Kidney (tissue), 14 donors: Measurements from ENCODE around the gene PLCB1. TPM values are rescaled to one million over a fixed set of nuclear protein-coding genes. Genes with fewer than 3 reads are reported as not detected.
"Not testable (repeated sequence)": the region's sequence is repeated elsewhere in the genome, so short reads cannot be mapped to it uniquely, and the experiment has no call there.

Experiments
- DNase-seq, 5 donors: peaks; one replicate each; pipeline ENCODE4 v3.0.0-alpha.2; 2013 to 2020
- FAIRE-seq: peaks from 2 replicates; lab custom pipeline; 2012; peaks lifted over from hg19 to GRCh38; lab: Jason Lieb, UNC
- H3K27ac ChIP-seq, 2 donors: one replicate each; pipeline ENCODE4 v1.7.0; 2013; ENCODE audit warnings: low read depth in 2 of 2, low read length in 2 of 2, inconsistent platforms in 1 of 2
- H3K27me3 ChIP-seq: one replicate; pipeline ENCODE4 v1.7.1; 2013; ENCODE audit warnings: low read length, inconsistent platforms; ENCODE audit not compliant: control insufficient read depth, insufficient read depth
- H3K36me3 ChIP-seq, 3 donors: one replicate each; pipeline versions ENCODE4 v1.7.0 to v1.7.1; 2013; ENCODE audit warnings: low read length in 3 of 3, control low read depth in 1 of 3, inconsistent platforms in 1 of 3; ENCODE audit not compliant: insufficient read depth in 3 of 3, control insufficient read depth in 2 of 3
- H3K4me1 ChIP-seq, 3 donors: one replicate each; pipeline versions ENCODE4 v1.7.0 to v1.7.1; 2013; ENCODE audit warnings: low read length in 3 of 3, inconsistent platforms in 1 of 3, low read depth in 1 of 3; ENCODE audit not compliant: control insufficient read depth in 2 of 3, insufficient read depth in 2 of 3
- H3K4me3 ChIP-seq, 3 donors: one replicate each; pipeline versions ENCODE4 v1.7.0 to v1.8.1; 2013; ENCODE audit warnings: low read length in 3 of 3, control low read depth in 1 of 3, inconsistent platforms in 1 of 3
- H3K9ac ChIP-seq, 3 donors: one replicate each; pipeline versions ENCODE4 v1.7.0 to v1.7.1; 2013; ENCODE audit warnings: low read length in 3 of 3, control low read depth in 1 of 3, inconsistent platforms in 1 of 3
- H3K9me3 ChIP-seq, 3 donors: one replicate each; pipeline versions ENCODE4 v1.7.0 to v1.7.1; 2013; ENCODE audit warnings: low read length in 3 of 3, control low read depth in 1 of 3, inconsistent platforms in 1 of 3; ENCODE audit not compliant: control insufficient read depth in 2 of 3, insufficient read depth in 1 of 3
- CTCF ChIP-seq: IDR thresholded peaks from 3 replicates; pipeline ENCODE4 v1.5.1; 2012; ENCODE audit warnings: mild to moderate bottlenecking, moderate library complexity, borderline replicate concordance; ENCODE audit not compliant: insufficient read depth; ENCODE audit errors: extremely low read depth
- intact Hi-C: fragments of 100-400 bp; cut with DNase I; formaldehyde crosslinking; loops from one replicate; pipeline ENCODE4 v1.11.1; 2022
- polyA plus RNA-seq: library from polyadenylated mRNA; stranded (reverse); fragments of 350-450 nt; fragmentation: Illumina TruSeq; extraction: RNeasy Lipid Tissue Mini Kit (QIAGEN cat#74804); gene quantifications from one replicate; pipeline ENCODE4 v1.2.3, GENCODE V29; 2014; ENCODE audit warnings: low read depth, low replicate concordance; ENCODE audit not compliant: insufficient read depth
- total RNA-seq: library from RNA; stranded (reverse); fragmentation: NEBNext Ultra II Directional; extraction: Animal tissue kit (Norgen Biotek cat#: 25700); gene quantifications from one replicate; pipeline ENCODE4 v1.2.1, GENCODE V29; 2021
- donor health status: control.
- donor health status: control.
- donor health status: control.
- donor health status: control.
- donor health status: control.
- donor health status: DM: yes; HTN: yes; CAD: no.
- donor health status: Normal renal cell carcinoma (clear cell type).

Gene PLCB1
- total and polyA plus RNA-seq, 2 donors from 2014 or later = 9.4 to 107 TPM

GRCh38 chr20:8375898-8376297, 243.8 kb downstream of the PLCB1 start:
- intact Hi-C loops = no loop called here

GRCh38 chr20:8376940-8377339, 244.9 kb downstream of the PLCB1 start:
- Histone ChIP-seq H3K27ac (no peak overlapping the region), H3K9ac (no peak overlapping the region), H3K9me3 (no peaks in the 10 kb centered on the region), H3K27me3 (no peaks in the 10 kb centered on the region), H3K36me3 (no peaks in the 10 kb centered on the region), H3K4me1 (no peaks in the 10 kb centered on the region), H3K4me3 (no peak overlapping the region)
- no peak for FAIRE-seq
- TF ChIP-seq CTCF = no peak
- DNase-seq = no peak
- intact Hi-C loops = no loop called here

More at GRCh38 chr20:8375898-8376297, 243.8 kb downstream of the PLCB1 start:
- no peak overlapping the region for H3K9ac ChIP-seq
- no peaks in the 10 kb centered on the region for H3K9me3 ChIP-seq
- TF ChIP-seq CTCF = no peak
- no peak overlapping the region for H3K4me3 ChIP-seq
- no peak overlapping the region for H3K27ac ChIP-seq
- FAIRE-seq (no peak), DNase-seq (no peak)
- H3K36me3 ChIP-seq = no peaks in the 10 kb centered on the region
- H3K27me3 ChIP-seq = no peaks in the 10 kb centered on the region
- no peaks in the 10 kb centered on the region for H3K4me1 ChIP-seq

GRCh38 chr20:8379125-8379524, 247.1 kb downstream of the PLCB1 start:
- H3K36me3 ChIP-seq, H3K27me3 ChIP-seq, intact Hi-C loops, H3K9ac ChIP-seq, DNase-seq, H3K4me1 ChIP-seq, FAIRE-seq, H3K4me3 ChIP-seq, H3K27ac ChIP-seq, H3K9me3 ChIP-seq: not testable (repeated sequence)

GRCh38 chr20:8385247-8385646, 253.2 kb downstream of the PLCB1 start:
- FAIRE-seq (no peak), DNase-seq (peak in 3 of 5 donors; percentile 41 to 72 (median 71))
- intact Hi-C loops = loop anchor here (10.0 kb wide), 1 partner anchor 250 kb away; the partner anchor contains the start of gene PLCB1
- TF ChIP-seq CTCF = no peak
- Histone ChIP-seq H3K4me3 (no peak overlapping the region), H3K4me1 (peaks cover 0 to 5% (median 0%) of the 10 kb centered on the region in 3 donors), H3K27me3 (no peaks in the 10 kb centered on the region), H3K9ac (no peak overlapping the region), H3K27ac (no peak overlapping the region), H3K36me3 (no peaks in the 10 kb centered on the region), H3K9me3 (no peaks in the 10 kb centered on the region)
